HepG2 (cell line): ENCODE results near the gene FAM43B. TPM values are rescaled to one million over a fixed set of nuclear protein-coding genes. Genes with fewer than 3 reads are reported as not detected.

Experiments used
- ARNTL ChIP-seq: sonication (generic); formaldehyde crosslinking; IDR thresholded peaks from 2 replicates; pipeline ENCODE4 v1.4.0; 2020; ENCODE audit warnings: mild to moderate bottlenecking, missing genetic modification reagents
- HDAC2 ChIP-seq: sonication (generic); formaldehyde crosslinking; IDR thresholded peaks from 2 replicates; pipeline ENCODE4 v1.4.0; 2020; ENCODE audit warnings: missing genetic modification reagents
- RAD21 ChIP-seq: fragments of 450-650 bp; formaldehyde crosslinking; IDR thresholded peaks from 2 replicates; pipeline ENCODE4 v1.5.0; 2020; ENCODE audit warnings: mild to moderate bottlenecking
- TAF1 ChIP-seq: sonication (generic); formaldehyde crosslinking; IDR thresholded peaks from 2 replicates; pipeline ENCODE4 v1.4.0; 2020; ENCODE audit warnings: missing genetic modification reagents
- YY1 ChIP-seq: IDR thresholded peaks from 2 replicates; pipeline ENCODE4 v1.6.1; 2011; ENCODE audit warnings: low read length, low read depth, moderate library complexity, mild to moderate bottlenecking; ENCODE audit not compliant: insufficient read depth, insufficient replicate concordance
- ZNF333 ChIP-seq: sonication (generic); formaldehyde crosslinking; IDR thresholded peaks from 2 replicates; pipeline ENCODE4 v1.4.0; 2020; ENCODE audit warnings: mild to moderate bottlenecking, missing genetic modification reagents, borderline replicate concordance
- ZNF569 ChIP-seq: sonication (generic); formaldehyde crosslinking; IDR thresholded peaks from 2 replicates; pipeline ENCODE4 v1.5.0; 2020; ENCODE audit warnings: mild to moderate bottlenecking, missing genetic modification reagents, moderate library complexity, borderline replicate concordance
- polyA plus RNA-seq, 8 experiments: library from polyadenylated mRNA; depleted of rRNA in 3 of 8; stranded (reverse) in 7 of 8; unstranded in 1 of 8; fragments of >200 nt; fragmentation: Illumina TruSeq in 4 of 8; extraction: Trizol in 4 of 8; gene quantifications; 2 replicates each; pipeline versions ENCODE4 v1.2.1 to v1.2.3, GENCODE V29; 2011 to 2016; ENCODE audit warnings: low read depth in 4 of 8, missing spikeins in 1 of 8, mixed read lengths in 1 of 8; ENCODE audit not compliant: insufficient read depth in 1 of 8
- total RNA-seq, 5 experiments: library from RNA; depleted of rRNA; stranded (reverse); fragments of >200 nt; fragmentation: Illumina TruSeq; extraction: Trizol; gene quantifications; 2 replicates each; pipeline ENCODE4 v1.2.3, GENCODE V29; 2016; ENCODE audit warnings: low read depth in 1 of 5
- TF ChIP-seq, protein P1 (sequence below), 2 experiments: sonication (generic) in 1 of 2; formaldehyde crosslinking in 1 of 2; IDR thresholded peaks; 2 replicates each; pipeline versions ENCODE4 v1.6.1 to v1.9.0; 2014 to 2022; ENCODE audit warnings: antibody characterized with exemption in 1 of 2, borderline replicate concordance in 1 of 2, inconsistent platforms in 1 of 2, low read depth in 1 of 2, missing genetic modification reagents in 1 of 2
- TF ChIP-seq, protein P2 (sequence below): IDR thresholded peaks from 2 replicates; pipeline ENCODE4 v1.6.1; 2016; ENCODE audit warnings: missing biosample characterization, missing genetic modification reagents, low read depth
- TF ChIP-seq, protein P3 (sequence below): sonication (generic); formaldehyde crosslinking; IDR thresholded peaks from 2 replicates; pipeline ENCODE4 v1.9.0; 2022; ENCODE audit warnings: missing genetic modification reagents, mild to moderate bottlenecking, borderline replicate concordance
- TF ChIP-seq, protein P4 (sequence below): sonication (generic); formaldehyde crosslinking; IDR thresholded peaks from 2 replicates; pipeline ENCODE4 v1.4.0; 2020; ENCODE audit warnings: missing genetic modification reagents, borderline replicate concordance

The FAM43B gene
- total and polyA plus RNA-seq, 2 of the 13 experiments (the other 11 are each of a cell fraction or from before 2014, with no cell fraction given): 0.63 to 3.7 TPM

DNA sequence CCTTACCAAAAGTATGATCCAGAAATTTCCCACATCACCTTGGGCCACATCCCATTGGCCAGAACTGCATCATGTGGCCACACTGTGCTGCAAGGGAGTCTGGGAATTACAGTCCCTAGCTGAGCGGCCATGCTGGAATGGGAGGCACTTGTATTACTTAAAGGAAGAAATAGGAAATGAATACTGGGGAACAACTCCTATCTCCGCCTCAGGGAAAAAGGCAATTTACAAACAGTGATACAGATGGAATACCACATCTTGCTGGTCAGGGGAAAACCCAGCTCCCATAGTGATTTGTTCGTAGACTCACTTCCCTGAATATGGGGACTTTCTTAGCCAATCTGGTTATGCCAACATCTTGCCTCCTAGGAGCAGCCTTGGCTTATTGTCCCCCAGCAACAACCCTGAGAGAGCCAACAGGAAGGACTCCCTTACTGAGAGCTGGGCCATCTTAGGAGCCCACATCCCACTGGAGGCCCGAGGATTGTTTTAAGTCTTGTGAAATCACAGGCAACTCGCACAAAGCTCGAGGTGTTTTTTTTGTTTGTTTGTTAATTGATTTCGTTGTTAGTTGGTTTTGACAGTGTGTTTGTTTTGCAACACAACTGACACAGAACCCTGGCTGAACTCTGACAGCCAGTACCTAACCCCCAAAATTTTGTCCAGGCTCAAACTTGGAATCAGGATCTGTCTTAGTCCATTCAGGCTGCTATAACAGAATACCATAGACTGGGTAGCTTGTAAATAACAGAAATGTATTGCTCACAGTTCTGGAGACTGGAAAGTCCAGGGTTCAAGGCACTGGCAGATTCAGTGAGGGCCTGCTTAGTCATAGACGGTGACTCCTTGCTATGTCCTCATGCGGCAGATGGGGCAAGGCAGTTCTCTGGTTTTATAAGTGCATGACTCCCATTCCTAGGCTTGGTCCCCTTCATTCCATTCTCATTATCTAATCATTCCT is 51.4 kb downstream of the FAM43B start (continued):
- TF ChIP-seq, protein P1, sequence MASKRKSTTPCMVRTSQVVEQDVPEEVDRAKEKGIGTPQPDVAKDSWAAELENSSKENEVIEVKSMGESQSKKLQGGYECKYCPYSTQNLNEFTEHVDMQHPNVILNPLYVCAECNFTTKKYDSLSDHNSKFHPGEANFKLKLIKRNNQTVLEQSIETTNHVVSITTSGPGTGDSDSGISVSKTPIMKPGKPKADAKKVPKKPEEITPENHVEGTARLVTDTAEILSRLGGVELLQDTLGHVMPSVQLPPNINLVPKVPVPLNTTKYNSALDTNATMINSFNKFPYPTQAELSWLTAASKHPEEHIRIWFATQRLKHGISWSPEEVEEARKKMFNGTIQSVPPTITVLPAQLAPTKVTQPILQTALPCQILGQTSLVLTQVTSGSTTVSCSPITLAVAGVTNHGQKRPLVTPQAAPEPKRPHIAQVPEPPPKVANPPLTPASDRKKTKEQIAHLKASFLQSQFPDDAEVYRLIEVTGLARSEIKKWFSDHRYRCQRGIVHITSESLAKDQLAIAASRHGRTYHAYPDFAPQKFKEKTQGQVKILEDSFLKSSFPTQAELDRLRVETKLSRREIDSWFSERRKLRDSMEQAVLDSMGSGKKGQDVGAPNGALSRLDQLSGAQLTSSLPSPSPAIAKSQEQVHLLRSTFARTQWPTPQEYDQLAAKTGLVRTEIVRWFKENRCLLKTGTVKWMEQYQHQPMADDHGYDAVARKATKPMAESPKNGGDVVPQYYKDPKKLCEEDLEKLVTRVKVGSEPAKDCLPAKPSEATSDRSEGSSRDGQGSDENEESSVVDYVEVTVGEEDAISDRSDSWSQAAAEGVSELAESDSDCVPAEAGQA (IDR thresholded peaks at IDR 0.05; ENCODE audit: low read depth): no peak
- TF ChIP-seq, protein P1 (CRISPR knock-in tag; IDR thresholded peaks at IDR 0.05; ENCODE audit: borderline replicate concordance): no peak
- TF ChIP-seq ZNF333 (no peak), ZNF569 (CRISPR knock-in tag) (no peak), ARNTL (no peak), HDAC2 (CRISPR knock-in tag) (no peak), TAF1 (CRISPR knock-in tag) (no peak), YY1 (peak; percentile 36), RAD21 (CRISPR knock-in tag) (no peak)
- TF ChIP-seq, protein P2, sequence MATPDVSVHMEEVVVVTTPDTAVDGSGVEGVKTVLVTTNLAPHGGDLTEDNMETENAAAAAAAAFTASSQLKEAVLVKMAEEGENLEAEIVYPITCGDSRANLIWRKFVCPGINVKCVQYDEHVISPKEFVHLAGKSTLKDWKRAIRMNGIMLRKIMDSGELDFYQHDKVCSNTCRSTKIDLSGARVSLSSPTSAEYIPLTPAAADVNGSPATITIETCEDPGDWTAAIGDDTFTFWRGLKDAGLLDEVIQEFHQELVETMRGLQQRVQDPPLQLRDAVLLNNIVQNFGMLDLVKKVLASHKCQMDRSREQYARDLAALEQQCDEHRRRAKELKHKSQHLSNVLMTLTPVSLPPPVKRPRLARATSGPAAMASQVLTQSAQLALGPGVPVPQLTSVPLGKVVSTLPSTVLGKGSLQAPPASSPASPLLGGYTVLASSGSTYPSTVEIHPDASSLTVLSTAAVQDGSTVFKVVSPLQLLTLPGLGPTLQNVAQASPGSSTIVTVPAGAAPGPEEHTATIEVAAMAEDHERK (CRISPR knock-in tag): no peak
- TF ChIP-seq, protein P3, sequence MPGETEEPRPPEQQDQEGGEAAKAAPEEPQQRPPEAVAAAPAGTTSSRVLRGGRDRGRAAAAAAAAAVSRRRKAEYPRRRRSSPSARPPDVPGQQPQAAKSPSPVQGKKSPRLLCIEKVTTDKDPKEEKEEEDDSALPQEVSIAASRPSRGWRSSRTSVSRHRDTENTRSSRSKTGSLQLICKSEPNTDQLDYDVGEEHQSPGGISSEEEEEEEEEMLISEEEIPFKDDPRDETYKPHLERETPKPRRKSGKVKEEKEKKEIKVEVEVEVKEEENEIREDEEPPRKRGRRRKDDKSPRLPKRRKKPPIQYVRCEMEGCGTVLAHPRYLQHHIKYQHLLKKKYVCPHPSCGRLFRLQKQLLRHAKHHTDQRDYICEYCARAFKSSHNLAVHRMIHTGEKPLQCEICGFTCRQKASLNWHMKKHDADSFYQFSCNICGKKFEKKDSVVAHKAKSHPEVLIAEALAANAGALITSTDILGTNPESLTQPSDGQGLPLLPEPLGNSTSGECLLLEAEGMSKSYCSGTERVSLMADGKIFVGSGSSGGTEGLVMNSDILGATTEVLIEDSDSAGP: no peak
- TF ChIP-seq, protein P4, sequence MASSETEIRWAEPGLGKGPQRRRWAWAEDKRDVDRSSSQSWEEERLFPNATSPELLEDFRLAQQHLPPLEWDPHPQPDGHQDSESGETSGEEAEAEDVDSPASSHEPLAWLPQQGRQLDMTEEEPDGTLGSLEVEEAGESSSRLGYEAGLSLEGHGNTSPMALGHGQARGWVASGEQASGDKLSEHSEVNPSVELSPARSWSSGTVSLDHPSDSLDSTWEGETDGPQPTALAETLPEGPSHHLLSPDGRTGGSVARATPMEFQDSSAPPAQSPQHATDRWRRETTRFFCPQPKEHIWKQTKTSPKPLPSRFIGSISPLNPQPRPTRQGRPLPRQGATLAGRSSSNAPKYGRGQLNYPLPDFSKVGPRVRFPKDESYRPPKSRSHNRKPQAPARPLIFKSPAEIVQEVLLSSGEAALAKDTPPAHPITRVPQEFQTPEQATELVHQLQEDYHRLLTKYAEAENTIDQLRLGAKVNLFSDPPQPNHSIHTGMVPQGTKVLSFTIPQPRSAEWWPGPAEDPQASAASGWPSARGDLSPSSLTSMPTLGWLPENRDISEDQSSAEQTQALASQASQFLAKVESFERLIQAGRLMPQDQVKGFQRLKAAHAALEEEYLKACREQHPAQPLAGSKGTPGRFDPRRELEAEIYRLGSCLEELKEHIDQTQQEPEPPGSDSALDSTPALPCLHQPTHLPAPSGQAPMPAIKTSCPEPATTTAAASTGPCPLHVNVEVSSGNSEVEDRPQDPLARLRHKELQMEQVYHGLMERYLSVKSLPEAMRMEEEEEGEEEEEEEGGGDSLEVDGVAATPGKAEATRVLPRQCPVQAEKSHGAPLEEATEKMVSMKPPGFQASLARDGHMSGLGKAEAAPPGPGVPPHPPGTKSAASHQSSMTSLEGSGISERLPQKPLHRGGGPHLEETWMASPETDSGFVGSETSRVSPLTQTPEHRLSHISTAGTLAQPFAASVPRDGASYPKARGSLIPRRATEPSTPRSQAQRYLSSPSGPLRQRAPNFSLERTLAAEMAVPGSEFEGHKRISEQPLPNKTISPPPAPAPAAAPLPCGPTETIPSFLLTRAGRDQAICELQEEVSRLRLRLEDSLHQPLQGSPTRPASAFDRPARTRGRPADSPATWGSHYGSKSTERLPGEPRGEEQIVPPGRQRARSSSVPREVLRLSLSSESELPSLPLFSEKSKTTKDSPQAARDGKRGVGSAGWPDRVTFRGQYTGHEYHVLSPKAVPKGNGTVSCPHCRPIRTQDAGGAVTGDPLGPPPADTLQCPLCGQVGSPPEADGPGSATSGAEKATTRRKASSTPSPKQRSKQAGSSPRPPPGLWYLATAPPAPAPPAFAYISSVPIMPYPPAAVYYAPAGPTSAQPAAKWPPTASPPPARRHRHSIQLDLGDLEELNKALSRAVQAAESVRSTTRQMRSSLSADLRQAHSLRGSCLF (CRISPR knock-in tag): no peak
